GM21515 (cell line): ENCODE results near the gene THG1L.
"Not testable (repeated sequence)": the region's sequence is repeated elsewhere in the genome, so short reads cannot be mapped to it uniquely, and the experiment has no call there.

ENCODE experiments used
- ATAC-seq: cut with Tn5 transposase; IDR thresholded peaks from one replicate; pipeline ENCODE4 v1.9.1; 2021; ENCODE audit not compliant: unreplicated experiment

Gene THG1L

GRCh38 chr5:157731272-157732129 is at the start of gene THG1L:
Gene THG1L (plus strand): TSS chr5:157731420. CDS start chr5:157731441, 21 bp downstream.
- peak; percentile 92 for ATAC-seq

- ATAC-seq = no peak
Measured at GRCh38 chr5:157682257-157682656, 49.0 kb upstream of the THG1L start.

- ATAC-seq = not testable (repeated sequence)
Measured at GRCh38 chr5:157686276-157687197, 44.7 kb upstream of the THG1L start.

- ATAC-seq = no peak
Measured at GRCh38 chr5:157687198-157687554, 44.0 kb upstream of the THG1L start.

- no peak for ATAC-seq
Measured at GRCh38 chr5:157689942-157690689, 41.1 kb upstream of the THG1L start.

GRCh38 chr5:157690690-157691433 is 40.4 kb upstream of the THG1L start:
- ATAC-seq = no peak

GRCh38 chr5:157693816-157694215 is 37.4 kb upstream of the THG1L start:
- ATAC-seq = not testable (repeated sequence)

- ATAC-seq = not testable (repeated sequence)
Measured at GRCh38 chr5:157696154-157696553, 35.1 kb upstream of the THG1L start.

- ATAC-seq = not testable (repeated sequence)
Measured at GRCh38 chr5:157698674-157699073, 32.5 kb upstream of the THG1L start.

- ATAC-seq = no peak
Measured at GRCh38 chr5:157703736-157704135, 27.5 kb upstream of the THG1L start.

GRCh38 chr5:157708866-157709265 is 22.4 kb upstream of the THG1L start:
- ATAC-seq = no peak

- ATAC-seq = no peak
Measured at GRCh38 chr5:157709346-157709745, 21.9 kb upstream of the THG1L start.

- ATAC-seq = no peak
Measured at GRCh38 chr5:157710431-157710830, 20.8 kb upstream of the THG1L start.

GRCh38 chr5:157710882-157711281 is 20.3 kb upstream of the THG1L start:
- ATAC-seq = no peak

GRCh38 chr5:157713830-157714595 is 17.2 kb upstream of the THG1L start:
- ATAC-seq = no peak

- ATAC-seq = no peak
Measured at GRCh38 chr5:157714596-157714864, 16.7 kb upstream of the THG1L start.

- ATAC-seq = peak; percentile 78
Measured at GRCh38 chr5:157718519-157718918, 12.7 kb upstream of the THG1L start.

- no peak for ATAC-seq
Measured at GRCh38 chr5:157719245-157719644, 12.0 kb upstream of the THG1L start.

GRCh38 chr5:157721159-157721558 is 10.1 kb upstream of the THG1L start:
- no peak for ATAC-seq

- not testable (repeated sequence) for ATAC-seq
Measured at GRCh38 chr5:157722895-157723294, 8.3 kb upstream of the THG1L start.
